ENCODE results near the gene FNDC5.

Gene FNDC5

GRCh38 chr1:32817159-32817814 is 53.4 kb downstream of the FNDC5 start, which contains the start of the genes S100PBP and YARS1:
S100PBP (plus strand) TSS chr1:32817653; CDS start chr1:32826100, 8,447 bp downstream.
YARS1 (minus strand) TSS chr1:32817358; CDS start chr1:32817244, 114 bp downstream.
- in situ Hi-C loops (cut with MboI; ENCODE audit: low sequenced_read_pairs): no loop called here

GRCh38 chr1:32816676-32817158 is 54.0 kb downstream of the FNDC5 start:
- in situ Hi-C loops (cut with MboI; ENCODE audit: low sequenced_read_pairs): no loop called here

GRCh38 chr1:32813941-32814739 is 56.6 kb downstream of the FNDC5 start:
- in situ Hi-C loops (cut with MboI; ENCODE audit: low sequenced_read_pairs): no loop called here
